ENCODE results near the gene PIKFYVE. TPM values are rescaled to one million over a fixed set of nuclear protein-coding genes. Genes with fewer than 3 reads are reported as not detected.
"Not testable (repeated sequence)": the region's sequence is repeated elsewhere in the genome, so short reads cannot be mapped to it uniquely, and the experiment has no call there.

The PIKFYVE gene, protein sequence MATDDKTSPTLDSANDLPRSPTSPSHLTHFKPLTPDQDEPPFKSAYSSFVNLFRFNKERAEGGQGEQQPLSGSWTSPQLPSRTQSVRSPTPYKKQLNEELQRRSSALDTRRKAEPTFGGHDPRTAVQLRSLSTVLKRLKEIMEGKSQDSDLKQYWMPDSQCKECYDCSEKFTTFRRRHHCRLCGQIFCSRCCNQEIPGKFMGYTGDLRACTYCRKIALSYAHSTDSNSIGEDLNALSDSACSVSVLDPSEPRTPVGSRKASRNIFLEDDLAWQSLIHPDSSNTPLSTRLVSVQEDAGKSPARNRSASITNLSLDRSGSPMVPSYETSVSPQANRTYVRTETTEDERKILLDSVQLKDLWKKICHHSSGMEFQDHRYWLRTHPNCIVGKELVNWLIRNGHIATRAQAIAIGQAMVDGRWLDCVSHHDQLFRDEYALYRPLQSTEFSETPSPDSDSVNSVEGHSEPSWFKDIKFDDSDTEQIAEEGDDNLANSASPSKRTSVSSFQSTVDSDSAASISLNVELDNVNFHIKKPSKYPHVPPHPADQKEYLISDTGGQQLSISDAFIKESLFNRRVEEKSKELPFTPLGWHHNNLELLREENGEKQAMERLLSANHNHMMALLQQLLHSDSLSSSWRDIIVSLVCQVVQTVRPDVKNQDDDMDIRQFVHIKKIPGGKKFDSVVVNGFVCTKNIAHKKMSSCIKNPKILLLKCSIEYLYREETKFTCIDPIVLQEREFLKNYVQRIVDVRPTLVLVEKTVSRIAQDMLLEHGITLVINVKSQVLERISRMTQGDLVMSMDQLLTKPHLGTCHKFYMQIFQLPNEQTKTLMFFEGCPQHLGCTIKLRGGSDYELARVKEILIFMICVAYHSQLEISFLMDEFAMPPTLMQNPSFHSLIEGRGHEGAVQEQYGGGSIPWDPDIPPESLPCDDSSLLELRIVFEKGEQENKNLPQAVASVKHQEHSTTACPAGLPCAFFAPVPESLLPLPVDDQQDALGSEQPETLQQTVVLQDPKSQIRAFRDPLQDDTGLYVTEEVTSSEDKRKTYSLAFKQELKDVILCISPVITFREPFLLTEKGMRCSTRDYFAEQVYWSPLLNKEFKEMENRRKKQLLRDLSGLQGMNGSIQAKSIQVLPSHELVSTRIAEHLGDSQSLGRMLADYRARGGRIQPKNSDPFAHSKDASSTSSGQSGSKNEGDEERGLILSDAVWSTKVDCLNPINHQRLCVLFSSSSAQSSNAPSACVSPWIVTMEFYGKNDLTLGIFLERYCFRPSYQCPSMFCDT (N-terminal part only)
- total RNA-seq (10 to 100 TPM; 12.0 to 14.2 (median 13.5) TPM), polyA plus RNA-seq (1 to 10 TPM; 2.8 to 8.8 (median 2.9) TPM)
- long read RNA-seq, donor 1, partial matches to known transcripts, result 0 of 1 reads
- long read RNA-seq, donor 1, other reads (novel, unspliced or antisense), result 1 of 1 reads
- long read RNA-seq, donor 2, partial matches to known transcripts, result 4 of 10 reads
- long read RNA-seq, donor 2, other reads (novel, unspliced or antisense), result 6 of 10 reads

DNA sequence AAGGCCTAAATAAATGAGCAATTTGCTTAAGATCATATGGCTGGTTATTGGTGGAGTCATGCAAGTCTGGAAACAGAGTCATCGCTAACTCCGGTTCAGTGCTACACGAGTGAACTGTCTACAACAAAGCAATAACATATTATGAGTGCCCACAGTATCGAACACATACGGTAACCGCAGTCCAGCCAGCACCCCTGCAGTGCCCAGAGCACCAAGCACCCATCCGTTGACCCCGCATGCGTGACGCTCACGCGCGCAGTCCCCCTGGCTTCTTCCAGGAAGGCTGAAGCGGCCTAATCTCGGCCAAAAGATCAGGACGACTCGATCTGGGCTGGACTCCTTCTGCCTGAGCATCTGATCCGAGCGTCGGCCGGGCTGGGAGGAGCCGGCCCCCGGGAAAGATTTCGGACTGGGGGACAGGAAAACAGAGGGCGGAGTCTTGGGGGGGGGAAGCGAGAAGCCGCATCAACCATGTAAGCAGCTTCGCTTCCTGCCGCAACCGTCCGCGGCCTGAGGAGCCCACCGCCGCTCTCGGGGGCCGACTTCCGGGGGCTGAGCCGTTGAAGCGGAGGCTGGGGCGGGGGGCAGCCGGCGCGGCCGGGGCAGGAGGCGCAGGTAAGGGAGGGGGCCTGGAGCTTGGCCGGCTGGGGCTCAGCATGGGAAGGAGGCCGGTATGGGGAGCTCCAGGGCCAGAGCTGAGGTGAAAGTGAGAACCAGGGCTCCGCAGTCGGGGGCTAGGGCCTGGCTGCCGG, at the start of gene PIKFYVE:
PIKFYVE (plus strand) TSS at position 455 of the 752 bp plus-strand sequence. CDS start 5,265 bp downstream, outside the sequence.
- 0 to 1% (median 0%) methylated on average over 44 to 50 of the region's 50 CpGs for WGBS, 3 donors
- Histone ChIP-seq H3K4me3 (peak within 1 kb of the TSS; percentile 88), H3K9me3 (peaks cover 5% of the 10 kb centered on the region), H3K27ac (peak within 1 kb of the TSS; percentile 95), H3K36me3 (ENCODE audit: insufficient read depth in 1 of 2, low read depth in 1 of 2) (no peaks in the 10 kb centered on the region), H3K27me3 (ENCODE audit: insufficient read depth in 3 of 3, low read length in 2 of 3) (no peaks in the 10 kb centered on the region), H3K4me1 (peaks cover 30% of the 10 kb centered on the region)
- intact Hi-C loops (cut with DNase I), result loop anchor here in 1 of 2 donors (5.0 kb wide), 1 partner anchor 51 kb away; no protein-coding TSS in a partner anchor
- DNase-seq, result peak; percentile 95 to 97
- TF ChIP-seq, protein P1, sequence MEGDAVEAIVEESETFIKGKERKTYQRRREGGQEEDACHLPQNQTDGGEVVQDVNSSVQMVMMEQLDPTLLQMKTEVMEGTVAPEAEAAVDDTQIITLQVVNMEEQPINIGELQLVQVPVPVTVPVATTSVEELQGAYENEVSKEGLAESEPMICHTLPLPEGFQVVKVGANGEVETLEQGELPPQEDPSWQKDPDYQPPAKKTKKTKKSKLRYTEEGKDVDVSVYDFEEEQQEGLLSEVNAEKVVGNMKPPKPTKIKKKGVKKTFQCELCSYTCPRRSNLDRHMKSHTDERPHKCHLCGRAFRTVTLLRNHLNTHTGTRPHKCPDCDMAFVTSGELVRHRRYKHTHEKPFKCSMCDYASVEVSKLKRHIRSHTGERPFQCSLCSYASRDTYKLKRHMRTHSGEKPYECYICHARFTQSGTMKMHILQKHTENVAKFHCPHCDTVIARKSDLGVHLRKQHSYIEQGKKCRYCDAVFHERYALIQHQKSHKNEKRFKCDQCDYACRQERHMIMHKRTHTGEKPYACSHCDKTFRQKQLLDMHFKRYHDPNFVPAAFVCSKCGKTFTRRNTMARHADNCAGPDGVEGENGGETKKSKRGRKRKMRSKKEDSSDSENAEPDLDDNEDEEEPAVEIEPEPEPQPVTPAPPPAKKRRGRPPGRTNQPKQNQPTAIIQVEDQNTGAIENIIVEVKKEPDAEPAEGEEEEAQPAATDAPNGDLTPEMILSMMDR (IDR thresholded peaks at IDR 0.05), result no peak
- peak; percentile 97 to 99 (median 98) for ATAC-seq

DNA sequence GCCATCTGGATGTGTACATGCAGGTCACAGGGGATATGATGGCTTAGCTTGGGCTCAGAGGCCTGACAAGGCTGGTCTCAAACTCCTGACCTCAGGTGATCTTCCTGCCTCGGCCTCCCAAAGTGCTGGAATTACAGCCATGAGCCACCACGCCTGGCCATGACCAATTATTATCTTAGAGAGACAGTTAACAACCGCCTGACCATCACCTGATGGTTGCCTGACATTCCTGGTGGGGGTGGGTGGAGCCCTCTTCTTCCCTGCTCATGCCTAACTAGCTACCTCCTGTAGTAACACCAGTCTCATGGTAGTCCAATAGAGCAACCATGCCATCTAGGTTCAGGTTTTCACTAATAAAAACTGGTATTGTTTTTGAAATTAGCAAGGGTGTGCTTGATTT, 44.2 kb upstream of the PIKFYVE start:
- H3K36me3 ChIP-seq (ENCODE audit: insufficient read depth in 1 of 2, low read depth in 1 of 2); ATAC-seq; DNase-seq; intact Hi-C loops (cut with DNase I); H3K9me3 ChIP-seq; H3K4me1 ChIP-seq; H3K27me3 ChIP-seq (ENCODE audit: insufficient read depth in 3 of 3, low read length in 2 of 3); H3K4me3 ChIP-seq; H3K27ac ChIP-seq: not testable (repeated sequence)
- 77 to 82% (median 77%) methylated on average over 3 of the region's 3 CpGs for WGBS, 3 donors

DNA sequence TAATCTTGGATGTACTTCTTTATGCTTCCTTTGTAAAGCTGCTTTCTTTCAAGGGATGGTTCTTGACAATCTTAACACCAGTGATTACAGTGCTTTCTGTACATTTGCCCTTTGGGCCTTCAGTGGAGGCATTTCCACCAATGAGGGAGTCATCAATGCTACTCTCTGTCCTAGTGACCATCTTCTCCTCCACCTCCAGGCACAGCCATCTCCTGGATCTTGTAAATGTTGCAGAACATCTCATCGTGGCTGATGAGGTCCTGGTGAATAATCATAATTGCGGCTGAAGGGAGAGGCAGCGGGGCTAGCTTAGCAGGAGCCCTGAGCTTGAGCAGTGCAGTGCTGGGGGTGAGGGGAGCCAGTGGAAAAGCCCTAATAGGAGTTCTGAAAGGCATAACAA, 43.7 kb upstream of the PIKFYVE start:
- no peaks in the 10 kb centered on the region for H3K4me1 ChIP-seq
- H3K4me3 ChIP-seq, result no peak overlapping the region
- ATAC-seq, result no peak
- no peak overlapping the region for H3K27ac ChIP-seq
- intact Hi-C loops (cut with DNase I), result no loop called here
- 70 to 80% (median 71%) methylated on average over 3 of the region's 3 CpGs for WGBS, 3 donors
- no peak for DNase-seq
- H3K36me3 ChIP-seq (ENCODE audit: insufficient read depth in 1 of 2, low read depth in 1 of 2), result no peaks in the 10 kb centered on the region
- TF ChIP-seq, protein P1 (IDR thresholded peaks at IDR 0.05), result no peak
- no peaks in the 10 kb centered on the region for H3K9me3 ChIP-seq
- H3K27me3 ChIP-seq (ENCODE audit: insufficient read depth in 3 of 3, low read length in 2 of 3), result no peaks in the 10 kb centered on the region

DNA sequence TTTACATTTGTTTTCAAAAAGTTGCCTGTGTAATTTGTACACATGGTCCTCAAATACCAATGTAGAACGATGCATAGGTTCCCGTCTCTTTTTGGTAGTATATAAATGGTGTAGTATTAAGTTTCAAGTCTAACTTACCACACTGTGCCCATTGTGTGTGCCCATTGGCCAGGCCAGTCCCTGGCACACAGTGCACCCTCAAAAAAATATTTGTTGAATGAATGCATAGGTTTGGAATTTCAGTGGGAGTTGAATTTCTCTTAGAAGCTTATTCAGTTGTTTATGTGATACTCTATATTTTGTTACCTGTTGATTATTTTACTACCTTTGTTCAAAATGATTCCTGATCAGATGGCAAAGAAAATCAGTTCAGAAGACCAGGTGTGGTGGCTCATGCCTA, 41.3 kb upstream of the PIKFYVE start:
- H3K27me3 ChIP-seq (ENCODE audit: insufficient read depth in 3 of 3, low read length in 2 of 3), result peaks cover 0 to 2% (median 0%) of the 10 kb centered on the region in 3 donors
- no peaks in the 10 kb centered on the region for H3K36me3 ChIP-seq (ENCODE audit: insufficient read depth in 1 of 2, low read depth in 1 of 2)
- ATAC-seq (no peak), DNase-seq (no peak)
- no peak overlapping the region for H3K4me3 ChIP-seq
- WGBS, 3 donors, result 73 to 86% (median 82%) methylated on average over 2 of the region's 2 CpGs
- intact Hi-C loops (cut with DNase I), result no loop called here
- TF ChIP-seq, protein P1 (IDR thresholded peaks at IDR 0.05), result no peak
- no peak overlapping the region for H3K27ac ChIP-seq
- H3K9me3 ChIP-seq, result no peaks in the 10 kb centered on the region
- no peaks in the 10 kb centered on the region for H3K4me1 ChIP-seq
